ENCODE results near the gene SH3PXD2B. TPM values are rescaled to one million over a fixed set of nuclear protein-coding genes. Genes with fewer than 3 reads are reported as not detected.

Gene SH3PXD2B
- total and polyA plus RNA-seq, 10 of the 15 experiments (the other 5 are each of a cell fraction or from before 2014, with no cell fraction given), result 0.05 to 1.6 (median 0.57) TPM

DNA sequence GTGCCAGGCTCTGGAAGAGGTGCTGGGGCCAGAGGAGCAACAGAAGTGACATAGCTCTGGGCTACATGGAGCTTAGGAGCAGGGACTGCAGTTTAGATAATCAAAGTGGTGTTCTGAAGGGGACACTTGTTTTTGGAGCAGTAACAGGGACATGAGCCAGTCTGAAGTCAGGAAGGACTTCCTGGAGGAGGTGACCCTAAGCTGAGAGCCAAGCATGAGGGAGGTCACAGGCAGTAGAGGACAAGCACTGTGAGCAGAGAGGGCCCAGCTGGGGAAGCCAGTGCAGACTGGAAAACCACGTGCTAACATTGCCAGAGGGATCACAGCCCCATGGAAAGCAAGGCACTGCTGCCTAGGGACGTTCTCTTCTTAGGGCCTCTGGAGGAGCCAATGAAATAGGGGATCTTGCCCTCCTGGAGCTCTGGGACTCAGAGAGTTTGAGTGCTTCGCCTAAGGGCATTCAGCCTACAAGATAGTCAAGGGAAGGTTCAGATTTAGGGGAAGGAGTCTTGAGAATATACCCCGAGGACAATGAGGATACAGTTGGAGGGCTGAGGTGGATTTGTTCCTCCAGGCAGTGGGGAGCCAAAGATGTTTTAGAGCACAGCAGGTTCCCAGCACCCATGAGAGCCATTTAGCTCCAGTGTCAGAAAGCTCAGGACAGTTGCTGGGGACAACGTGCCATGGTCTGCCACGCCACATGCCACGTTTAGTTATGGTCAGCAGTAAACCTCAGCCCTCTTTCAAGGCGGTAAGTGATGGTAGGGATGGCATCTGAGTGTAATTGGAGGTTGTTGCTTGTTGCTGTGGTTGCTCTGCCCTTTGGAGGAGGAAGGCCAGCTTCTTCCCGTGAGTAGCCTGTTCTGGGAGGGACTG is 40.5 kb upstream of the SH3PXD2B start (continued):
- TF ChIP-seq, protein P1, sequence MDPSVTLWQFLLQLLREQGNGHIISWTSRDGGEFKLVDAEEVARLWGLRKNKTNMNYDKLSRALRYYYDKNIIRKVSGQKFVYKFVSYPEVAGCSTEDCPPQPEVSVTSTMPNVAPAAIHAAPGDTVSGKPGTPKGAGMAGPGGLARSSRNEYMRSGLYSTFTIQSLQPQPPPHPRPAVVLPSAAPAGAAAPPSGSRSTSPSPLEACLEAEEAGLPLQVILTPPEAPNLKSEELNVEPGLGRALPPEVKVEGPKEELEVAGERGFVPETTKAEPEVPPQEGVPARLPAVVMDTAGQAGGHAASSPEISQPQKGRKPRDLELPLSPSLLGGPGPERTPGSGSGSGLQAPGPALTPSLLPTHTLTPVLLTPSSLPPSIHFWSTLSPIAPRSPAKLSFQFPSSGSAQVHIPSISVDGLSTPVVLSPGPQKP (IDR thresholded peaks at IDR 0.05; ENCODE audit: low read depth, low read length), result no peak
- TF ChIP-seq JUNB (IDR thresholded peaks at IDR 0.05), result no peak
- TF ChIP-seq, protein P2, sequence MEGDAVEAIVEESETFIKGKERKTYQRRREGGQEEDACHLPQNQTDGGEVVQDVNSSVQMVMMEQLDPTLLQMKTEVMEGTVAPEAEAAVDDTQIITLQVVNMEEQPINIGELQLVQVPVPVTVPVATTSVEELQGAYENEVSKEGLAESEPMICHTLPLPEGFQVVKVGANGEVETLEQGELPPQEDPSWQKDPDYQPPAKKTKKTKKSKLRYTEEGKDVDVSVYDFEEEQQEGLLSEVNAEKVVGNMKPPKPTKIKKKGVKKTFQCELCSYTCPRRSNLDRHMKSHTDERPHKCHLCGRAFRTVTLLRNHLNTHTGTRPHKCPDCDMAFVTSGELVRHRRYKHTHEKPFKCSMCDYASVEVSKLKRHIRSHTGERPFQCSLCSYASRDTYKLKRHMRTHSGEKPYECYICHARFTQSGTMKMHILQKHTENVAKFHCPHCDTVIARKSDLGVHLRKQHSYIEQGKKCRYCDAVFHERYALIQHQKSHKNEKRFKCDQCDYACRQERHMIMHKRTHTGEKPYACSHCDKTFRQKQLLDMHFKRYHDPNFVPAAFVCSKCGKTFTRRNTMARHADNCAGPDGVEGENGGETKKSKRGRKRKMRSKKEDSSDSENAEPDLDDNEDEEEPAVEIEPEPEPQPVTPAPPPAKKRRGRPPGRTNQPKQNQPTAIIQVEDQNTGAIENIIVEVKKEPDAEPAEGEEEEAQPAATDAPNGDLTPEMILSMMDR (IDR thresholded peaks at IDR 0.05 in 2 of 3, conservative IDR thresholded peaks at IDR 0.05 in 1 of 3; ENCODE audit: control insufficient read depth in 2 of 3, extremely low read depth in 1 of 3, insufficient read depth in 1 of 3, low read depth in 3 of 3, low read length in 3 of 3), result no peak
- no peak for TF ChIP-seq RCOR1 (conservative IDR thresholded peaks at IDR 0.05; ENCODE audit: low read depth, low read length)

DNA sequence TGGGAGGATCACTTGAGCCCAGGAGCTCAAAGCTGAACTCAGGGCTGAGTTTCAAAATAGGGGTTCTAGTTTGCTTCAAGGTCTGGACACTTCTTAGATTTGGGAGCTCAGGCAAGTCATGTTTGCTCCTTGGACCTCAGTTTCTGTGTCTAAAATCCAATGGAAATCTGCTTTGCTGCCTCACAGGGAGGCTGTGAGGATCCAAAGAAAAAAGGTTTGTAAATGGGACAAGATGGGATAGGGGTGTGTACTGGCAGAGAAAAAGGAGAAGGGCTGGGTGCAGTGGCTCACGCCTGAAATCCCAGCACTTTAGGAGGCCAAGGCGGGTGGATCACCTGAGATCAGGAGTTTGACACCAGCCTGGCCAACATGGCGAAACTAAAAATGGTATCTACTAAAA is 39.6 kb upstream of the SH3PXD2B start:
- ChIA-PET RAD21 (ENCODE audit: unreplicated experiment) (no interaction called here), SMC1A (ENCODE audit: uncharacterized antibody, unreplicated experiment) (interaction anchor here (0.7 to 1.6 kb wide), 2 partner anchors 13 to 38 kb away, joined by 3 read pairs; no protein-coding TSS in a partner anchor), CTCF (no interaction called here), POLR2A (no interaction called here)
- in situ Hi-C loops (cut with MboI), result no loop called here
- Histone ChIP-seq H3K9me3 (replicated peaks; ENCODE audit: control insufficient read depth, insufficient read depth, low read length) (no peaks in the 10 kb centered on the region; the same call in 2 of the 3 replicates), H3K27ac (ENCODE audit: control insufficient read depth, insufficient read depth) (no peak overlapping the region), H2AFZ (ENCODE audit: control insufficient read depth, low read depth, low read length) (no peak overlapping the region), H3K4me3 (no peak overlapping the region), H4K20me1 (ENCODE audit: control insufficient read depth, insufficient read depth) (no peaks in the 10 kb centered on the region), H3K4me2 (ENCODE audit: control insufficient read depth, insufficient read depth) (no peak overlapping the region), H3K36me3 (ENCODE audit: control insufficient read depth in 2 of 2, insufficient read depth in 2 of 2, low read length in 1 of 2) (no peaks in the 10 kb centered on the region), H3K9ac (ENCODE audit: control insufficient read depth, insufficient read depth, low read length) (no peak overlapping the region), H3K79me2 (ENCODE audit: control insufficient read depth, insufficient read depth, low read length) (no peaks in the 10 kb centered on the region), H3K27me3 (replicated peaks in 1 of 2; ENCODE audit: control insufficient read depth in 2 of 2, insufficient read depth in 2 of 2, low read length in 1 of 2) (peaks cover 2 to 7% of the 10 kb centered on the region in 2 experiments; a peak in 2 of 4 replicates), H3K4me1 (ENCODE audit: control insufficient read depth, insufficient read depth, low read length) (no peaks in the 10 kb centered on the region)
- ATAC-seq, result no peak
- TF ChIP-seq TARDBP (IDR thresholded peaks at IDR 0.05; ENCODE audit: borderline replicate concordance), result no peak
- no peak for TF ChIP-seq RAD21 (IDR thresholded peaks at IDR 0.05; ENCODE audit: insufficient read depth, low read depth, low read length)
- WGBS (ENCODE audit: insufficient coverage, insufficient replicate concordance, low lambda C conversion rate, missing lambda C conversion rate), result 26% methylated on average over 3 of the region's 3 CpGs
- intact Hi-C loops (cut with micrococcal nuclease; ENCODE audit: unreplicated experiment), result no loop called here
- DNase-seq (ENCODE audit: low read depth, low spot score), result no peak
- no TSS peak for BruUV-seq (replicated peaks)
- FAIRE-seq, result no peak

All from GM12878 (cell line).